ENCODE results near the gene PSMD1.
"Not testable (repeated sequence)": the region's sequence is repeated elsewhere in the genome, so short reads cannot be mapped to it uniquely, and the experiment has no call there.

PSMD1 gene

GRCh38 chr2:231069379-231070054 is 12.8 kb downstream of the PSMD1 start:
- no peak overlapping the region for H3K4me3 ChIP-seq (ENCODE audit: low read length)
- no peak for TF ChIP-seq CTCF (conservative IDR thresholded peaks at IDR 0.05; ENCODE audit: low read length)
- peak; percentile 22 for DNase-seq (ENCODE audit: low read depth)

- no peak for DNase-seq (ENCODE audit: low read depth)
Measured at GRCh38 chr2:231084565-231084964, 27.9 kb downstream of the PSMD1 start.

GRCh38 chr2:231088754-231089153 is 32.1 kb downstream of the PSMD1 start:
- no peak for TF ChIP-seq CTCF (conservative IDR thresholded peaks at IDR 0.05; ENCODE audit: low read length)
- H3K4me3 ChIP-seq (ENCODE audit: low read length) = no peak overlapping the region
- DNase-seq (ENCODE audit: low read depth) = no peak

More at GRCh38 chr2:231084565-231084964, 27.9 kb downstream of the PSMD1 start:
- no peak overlapping the region for H3K4me3 ChIP-seq (ENCODE audit: low read length)
- no peak for TF ChIP-seq CTCF (conservative IDR thresholded peaks at IDR 0.05; ENCODE audit: low read length)

GRCh38 chr2:231093933-231094332 is 37.3 kb downstream of the PSMD1 start:
- no peak for DNase-seq (ENCODE audit: low read depth)
- no peak for TF ChIP-seq CTCF (conservative IDR thresholded peaks at IDR 0.05; ENCODE audit: low read length)
- H3K4me3 ChIP-seq (ENCODE audit: low read length) = no peak overlapping the region

GRCh38 chr2:231094736-231095346 is 38.2 kb downstream of the PSMD1 start:
- DNase-seq (ENCODE audit: low read depth) = no peak
- TF ChIP-seq CTCF (conservative IDR thresholded peaks at IDR 0.05; ENCODE audit: low read length) = no peak
- H3K4me3 ChIP-seq (ENCODE audit: low read length) = no peak overlapping the region

GRCh38 chr2:231099918-231100317 is 43.3 kb downstream of the PSMD1 start:
- no peak for TF ChIP-seq CTCF (conservative IDR thresholded peaks at IDR 0.05; ENCODE audit: low read length)
- DNase-seq (ENCODE audit: low read depth) = no peak
- H3K4me3 ChIP-seq (ENCODE audit: low read length) = no peak overlapping the region

- H3K4me3 ChIP-seq (ENCODE audit: low read length) = not testable (repeated sequence)
Measured at GRCh38 chr2:231100321-231100720, 43.7 kb downstream of the PSMD1 start.

More at GRCh38 chr2:231100321-231100720, 43.7 kb downstream of the PSMD1 start:
- DNase-seq (ENCODE audit: low read depth) = not testable (repeated sequence)

All from AG10803 (cell line).